ENCODE results near the gene HS3ST5. TPM values are rescaled to one million over a fixed set of nuclear protein-coding genes. Genes with fewer than 3 reads are reported as not detected.

Gene HS3ST5
- total and polyA plus RNA-seq, 10 donors = not detected

GRCh38 chr6:114042267-114043016 lies 300.4 kb downstream of the HS3ST5 start:
- TF ChIP-seq POLR2A (IDR thresholded peaks at IDR 0.05) = no peak
- no peak for TF ChIP-seq CTCF (IDR thresholded peaks at IDR 0.05 in 8 of 11, conservative IDR thresholded peaks at IDR 0.05 in 3 of 11)
- no peak for TF ChIP-seq POLR2AphosphoS5 (IDR thresholded peaks at IDR 0.05)
- no peaks in the 10 kb centered on the region for H3K27me3 ChIP-seq (replicated peaks in 1 of 7)
- no peaks in the 10 kb centered on the region for H3K36me3 ChIP-seq
- no peak overlapping the region for H3K27ac ChIP-seq
- 78 to 88% (median 84%) methylated on average over 7 of the region's 7 CpGs for WGBS, 5 donors
- H3K9me3 ChIP-seq = no peaks in the 10 kb centered on the region
- no peak overlapping the region for H3K4me3 ChIP-seq
- H3K4me1 ChIP-seq = no peaks in the 10 kb centered on the region
- intact Hi-C loops (cut with DNase I; ENCODE audit: low total_unique reads) = no loop called here
- no peak for DNase-seq

GRCh38 chr6:114040871-114041270 lies 302.0 kb downstream of the HS3ST5 start:
- Histone ChIP-seq H3K27me3 (replicated peaks in 1 of 7) (no peaks in the 10 kb centered on the region), H3K4me1 (no peaks in the 10 kb centered on the region), H3K36me3 (no peaks in the 10 kb centered on the region), H3K4me3 (no peak overlapping the region), H3K9me3 (no peaks in the 10 kb centered on the region), H3K27ac (no peak overlapping the region)
- intact Hi-C loops (cut with DNase I; ENCODE audit: low total_unique reads) = no loop called here
- WGBS, 5 donors = 60 to 74% (median 62%) methylated on average over 2 of the region's 2 CpGs
- DNase-seq = no peak
- TF ChIP-seq POLR2A (IDR thresholded peaks at IDR 0.05) = no peak
- no peak for TF ChIP-seq CTCF (IDR thresholded peaks at IDR 0.05 in 8 of 11, conservative IDR thresholded peaks at IDR 0.05 in 3 of 11)
- TF ChIP-seq POLR2AphosphoS5 (IDR thresholded peaks at IDR 0.05) = no peak

- Histone ChIP-seq H3K4me1 (no peaks in the 10 kb centered on the region), H3K27ac (no peak overlapping the region), H3K27me3 (replicated peaks in 1 of 7) (no peaks in the 10 kb centered on the region), H3K36me3 (no peaks in the 10 kb centered on the region), H3K9me3 (peaks cover 0 to 5% (median 0%) of the 10 kb centered on the region in 8 donors), H3K4me3 (no peak overlapping the region)
- WGBS, 5 donors = 70 to 92% (median 85%) methylated on average over 2 of the region's 2 CpGs
- TF ChIP-seq POLR2AphosphoS5 (IDR thresholded peaks at IDR 0.05) = no peak
- no peak for TF ChIP-seq POLR2A (IDR thresholded peaks at IDR 0.05)
- TF ChIP-seq CTCF (IDR thresholded peaks at IDR 0.05 in 8 of 11, conservative IDR thresholded peaks at IDR 0.05 in 3 of 11) = no peak
- intact Hi-C loops (cut with DNase I; ENCODE audit: low total_unique reads) = no loop called here
- no peak for DNase-seq
Observed at GRCh38 chr6:114039841-114040240, 303.0 kb downstream of the HS3ST5 start.

GRCh38 chr6:114033606-114034005 lies 309.2 kb downstream of the HS3ST5 start:
- no peak for TF ChIP-seq POLR2A (IDR thresholded peaks at IDR 0.05)
- no peak for TF ChIP-seq CTCF (IDR thresholded peaks at IDR 0.05 in 8 of 11, conservative IDR thresholded peaks at IDR 0.05 in 3 of 11)
- TF ChIP-seq POLR2AphosphoS5 (IDR thresholded peaks at IDR 0.05) = no peak
- peaks cover 0 to 5% (median 0%) of the 10 kb centered on the region in 8 donors for H3K9me3 ChIP-seq
- no peak overlapping the region for H3K4me3 ChIP-seq
- intact Hi-C loops (cut with DNase I; ENCODE audit: low total_unique reads) = no loop called here
- DNase-seq = no peak
- H3K27me3 ChIP-seq (replicated peaks in 1 of 7) = no peaks in the 10 kb centered on the region
- H3K27ac ChIP-seq = no peak overlapping the region
- no peaks in the 10 kb centered on the region for H3K4me1 ChIP-seq
- no peaks in the 10 kb centered on the region for H3K36me3 ChIP-seq
